ACHN (cell line): ENCODE results near the gene TRMU.

Experiments used
- DNase-seq: peaks from one replicate; pipeline ENCODE4 v3.0.0-alpha.2; 2015
- in situ Hi-C: cut with HindIII; loops from 2 replicates; pipeline ENCODE4 v1.10.0; 2017; ENCODE audit warnings: low sequenced_read_pairs, low pct_ligation_motif_present, low pct_unique_long_range_greater_than_20kb

TRMU gene

DNA sequence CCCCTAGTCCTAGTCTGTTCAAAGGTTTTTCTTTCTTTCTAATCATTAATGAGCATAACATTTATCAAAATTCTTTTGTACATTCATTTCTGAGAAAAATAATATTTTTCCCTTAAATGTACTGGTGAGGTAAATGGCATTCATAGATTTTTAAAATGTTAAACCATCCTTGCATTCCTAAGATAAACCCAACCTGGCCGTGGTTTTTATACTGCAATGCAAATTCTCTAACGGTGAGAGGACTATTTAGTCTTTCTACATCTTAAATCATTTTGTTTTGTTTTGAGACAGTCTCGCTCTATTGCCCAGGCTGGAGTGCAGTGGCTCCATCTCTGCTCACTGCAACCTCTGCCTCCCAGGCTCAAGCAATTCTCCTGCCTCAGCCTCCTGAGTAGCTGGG lies 40.6 kb downstream of the TRMU start:
- no peak for DNase-seq
- in situ Hi-C loops: no loop called here

DNA sequence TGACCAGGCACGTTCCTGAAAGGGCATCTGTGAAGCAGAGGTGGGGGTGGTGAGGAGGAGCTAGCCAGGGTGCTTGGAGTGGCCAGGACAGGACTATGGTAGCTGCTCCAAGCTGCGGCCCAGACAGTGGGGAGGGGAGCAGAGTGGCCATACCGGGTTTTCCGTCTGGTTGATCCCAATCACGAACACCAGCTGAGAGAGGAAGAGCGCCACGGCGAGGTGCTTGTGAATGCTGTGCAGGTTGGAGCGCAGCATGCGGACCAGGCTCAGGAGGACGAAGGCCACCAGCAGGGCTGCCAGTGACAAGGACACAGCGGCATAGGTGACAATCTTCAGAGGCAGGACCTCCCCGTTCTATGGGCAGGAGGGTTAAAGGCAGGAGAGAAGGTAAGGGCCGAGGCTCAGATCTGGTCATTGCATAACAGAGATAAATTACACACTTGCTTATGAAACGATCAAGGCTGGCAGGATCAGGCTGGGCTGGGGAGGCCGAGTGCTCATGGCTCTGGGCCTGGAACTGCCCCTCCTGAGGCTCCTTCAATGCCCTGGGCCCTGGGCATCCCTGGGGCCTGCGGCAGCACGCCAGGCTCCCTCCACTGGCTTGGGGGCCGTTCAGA lies 41.5 kb downstream of the TRMU start:
- DNase-seq: no peak
- in situ Hi-C loops: no loop called here

DNA sequence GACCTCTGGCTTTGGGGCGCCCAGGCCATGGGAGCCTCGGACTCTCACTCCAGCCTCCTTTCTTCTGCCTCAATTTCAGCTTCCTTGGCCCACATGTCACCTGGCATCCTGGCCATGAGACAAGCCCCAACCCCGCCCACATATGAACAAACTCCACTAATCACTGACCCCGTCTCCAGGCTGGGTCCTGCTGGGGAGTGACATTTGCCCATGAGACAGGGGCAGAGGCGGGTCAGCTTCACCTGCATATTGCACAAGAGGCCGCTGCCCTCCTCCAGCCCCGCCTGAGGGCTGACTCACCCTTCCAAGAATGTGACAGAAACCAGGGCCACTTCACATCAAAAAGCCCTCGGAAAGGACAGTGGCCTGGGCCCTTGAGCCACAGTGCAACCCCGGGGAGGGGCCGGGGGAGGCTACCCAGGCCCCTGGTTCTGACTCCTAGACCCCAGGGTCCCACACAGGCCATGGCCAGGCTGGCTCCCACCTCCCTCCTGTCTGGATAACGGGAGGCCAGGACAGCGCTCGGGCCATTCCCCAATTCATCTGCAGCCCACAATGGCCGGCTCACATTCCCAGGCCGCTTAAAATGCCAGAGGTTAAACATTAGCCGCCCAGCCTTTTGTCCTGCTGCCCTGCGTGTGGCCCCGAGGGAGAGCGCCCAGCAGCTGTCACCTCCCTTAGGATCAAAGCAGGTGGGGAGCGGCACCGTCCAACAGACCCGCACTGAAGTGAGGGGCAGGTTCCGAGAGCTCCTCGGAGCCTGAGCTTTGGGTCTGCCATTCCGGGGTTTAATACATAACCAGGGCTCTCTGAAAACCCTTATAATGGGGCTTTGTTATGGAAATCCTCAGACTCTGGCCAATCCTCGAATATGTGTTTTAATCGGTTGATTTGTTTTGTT lies 42.3 kb downstream of the TRMU start:
- in situ Hi-C loops: no loop called here
- DNase-seq: peak; percentile 90

DNA sequence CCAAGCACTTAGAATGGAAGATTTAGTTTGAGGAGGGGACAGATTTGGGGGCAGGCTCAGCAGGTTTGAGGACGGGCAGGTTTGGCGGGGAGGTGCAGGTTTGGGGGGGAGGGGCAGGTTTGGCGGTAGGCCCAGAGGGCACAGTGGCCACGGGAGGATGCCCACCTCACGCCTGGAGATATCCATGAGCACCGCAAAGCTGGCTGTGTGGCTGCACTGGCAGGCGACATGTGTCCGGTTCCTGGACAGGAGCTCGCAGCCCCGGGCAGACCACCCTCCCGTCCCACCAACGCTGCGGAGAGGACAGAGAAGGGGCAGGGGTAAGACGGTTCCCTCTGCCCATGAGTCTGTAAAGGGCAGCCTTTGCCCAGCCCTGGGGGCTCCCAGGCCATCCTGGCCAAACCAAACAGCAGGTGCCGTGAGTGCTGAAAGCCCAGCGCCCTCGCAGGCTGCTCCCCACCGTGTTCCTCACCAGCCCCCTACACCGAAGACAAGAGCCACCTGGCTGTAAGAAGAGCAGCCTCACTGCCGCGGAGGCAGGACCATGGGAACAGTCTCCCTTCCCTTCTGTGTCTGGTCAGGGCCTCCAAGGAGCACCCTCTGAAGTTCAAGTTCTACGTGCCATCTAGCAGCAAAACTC lies 43.0 kb downstream of the TRMU start:
- in situ Hi-C loops: no loop called here
- peak; percentile 13 for DNase-seq

DNA sequence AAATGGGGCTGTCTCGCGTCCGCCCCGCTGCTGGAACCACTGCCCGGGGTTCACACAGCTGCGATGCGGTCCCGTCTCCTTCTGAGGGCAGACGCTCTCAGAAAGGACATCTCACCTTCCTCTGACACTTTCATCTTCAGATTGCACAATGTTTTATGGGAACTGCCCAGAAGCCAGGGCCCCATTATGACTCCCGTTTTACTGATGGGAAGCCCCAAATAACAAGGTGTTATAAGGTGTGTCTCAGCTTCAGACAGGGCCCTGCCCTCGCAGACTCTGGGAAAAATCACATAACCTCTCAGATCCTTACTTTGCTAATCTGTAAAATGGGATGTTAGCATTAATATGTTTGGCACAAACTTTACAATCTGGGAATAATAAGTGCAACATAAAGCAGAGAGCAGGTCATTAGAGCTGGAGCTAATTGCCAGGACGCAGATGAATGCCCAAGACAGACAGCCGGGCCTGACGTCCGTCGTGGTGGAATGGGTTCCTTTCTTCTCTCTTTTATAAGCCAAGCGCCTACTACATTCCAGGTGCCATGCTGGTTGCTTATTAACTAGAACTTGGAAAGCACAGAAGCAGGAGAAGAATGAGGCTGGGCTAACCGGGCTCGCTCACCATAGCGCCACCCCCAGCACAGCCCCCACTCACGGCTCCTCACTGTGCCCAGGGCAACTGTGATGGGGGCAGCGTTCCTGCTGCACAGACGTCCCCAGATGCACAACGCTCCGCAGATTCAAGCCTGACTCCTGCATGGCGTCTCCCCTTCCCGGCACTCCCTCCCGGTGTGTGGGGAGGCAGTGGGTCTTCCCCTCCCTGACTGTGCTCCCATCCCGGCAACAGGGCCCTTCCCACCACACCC lies 43.8 kb downstream of the TRMU start:
- peak; percentile 87 for DNase-seq
- in situ Hi-C loops: no loop called here

DNA sequence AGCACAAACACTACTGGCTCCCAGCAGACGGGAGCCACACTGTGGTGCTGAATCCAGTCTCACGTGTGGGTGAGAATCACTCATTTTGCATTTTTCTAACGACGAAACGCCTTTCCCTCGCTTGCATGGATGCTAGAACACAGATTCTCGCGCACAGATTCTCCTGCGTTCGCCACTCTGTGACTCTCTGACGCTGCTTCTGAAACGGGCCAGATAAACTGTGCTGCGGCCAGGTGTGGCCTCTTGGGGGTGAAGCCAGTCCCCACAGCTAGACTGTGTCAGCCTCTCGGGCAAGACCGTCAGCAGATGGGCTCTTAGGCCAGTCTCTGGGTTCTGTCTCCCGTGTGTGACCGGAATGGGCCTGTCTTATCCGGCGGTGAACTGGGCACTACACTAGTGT lies 44.6 kb downstream of the TRMU start:
- in situ Hi-C loops: no loop called here
- DNase-seq: no peak

DNA sequence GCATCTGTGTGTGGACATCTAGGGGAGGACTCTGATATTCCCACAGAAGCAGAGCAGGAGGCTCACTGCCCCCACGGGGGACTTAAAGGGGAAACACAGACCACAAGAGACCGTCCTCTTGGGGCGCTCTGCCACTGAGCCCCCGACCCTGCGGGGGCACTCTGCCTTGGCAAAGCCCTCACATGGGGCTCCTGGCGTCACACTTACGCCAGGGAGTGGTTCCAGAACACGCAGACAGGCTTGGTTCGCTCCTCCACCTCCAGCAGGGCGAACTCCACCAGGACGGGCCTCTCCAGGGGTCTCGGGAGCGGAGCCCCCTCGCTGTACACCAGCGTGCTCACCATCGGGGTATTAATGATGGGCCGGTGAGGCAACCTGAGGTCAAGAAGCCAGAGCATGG lies 45.1 kb downstream of the TRMU start:
- no peak for DNase-seq
- in situ Hi-C loops: no loop called here

DNA sequence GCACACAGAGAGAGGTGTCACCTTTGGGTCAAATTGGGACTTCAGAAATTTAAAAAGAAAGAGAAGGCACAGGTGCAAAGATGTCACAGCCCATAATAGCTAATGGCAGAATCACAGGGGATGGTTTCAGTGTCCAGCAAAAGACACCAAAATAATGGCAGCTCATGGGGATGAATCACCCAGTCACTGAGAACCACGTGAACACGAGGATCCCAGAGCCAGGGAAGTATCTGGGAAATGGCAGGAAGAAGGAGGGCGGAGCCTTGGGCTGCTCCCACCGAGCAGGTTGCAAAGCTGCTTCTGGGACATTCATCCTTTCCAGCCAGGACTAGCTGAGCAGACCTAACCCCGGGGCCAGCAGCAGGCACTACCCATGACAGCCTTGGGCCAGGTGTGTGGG lies 45.6 kb downstream of the TRMU start:
- DNase-seq: peak; percentile 62
- in situ Hi-C loops: no loop called here

DNA sequence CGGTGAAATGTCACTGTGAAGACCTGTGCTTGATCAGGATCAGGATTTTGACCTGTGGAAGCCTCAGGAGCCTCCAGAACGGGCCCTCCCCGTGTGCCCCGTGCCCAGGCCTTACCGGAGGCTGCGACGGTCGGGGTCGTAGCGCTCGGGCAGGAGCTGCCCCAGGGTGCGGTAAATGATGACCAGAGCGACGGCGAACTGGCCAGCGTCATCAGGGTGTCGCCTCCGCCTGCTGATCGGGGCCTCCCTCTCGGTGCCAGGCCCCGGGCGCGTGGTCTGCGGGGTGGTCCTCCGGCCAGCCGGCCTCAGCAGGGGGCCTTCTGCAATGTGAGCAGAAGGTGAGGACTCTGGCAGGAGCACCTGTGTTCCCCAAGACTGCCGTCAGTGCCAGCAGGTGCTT lies 46.2 kb downstream of the TRMU start:
- no peak for DNase-seq
- in situ Hi-C loops: no loop called here

DNA sequence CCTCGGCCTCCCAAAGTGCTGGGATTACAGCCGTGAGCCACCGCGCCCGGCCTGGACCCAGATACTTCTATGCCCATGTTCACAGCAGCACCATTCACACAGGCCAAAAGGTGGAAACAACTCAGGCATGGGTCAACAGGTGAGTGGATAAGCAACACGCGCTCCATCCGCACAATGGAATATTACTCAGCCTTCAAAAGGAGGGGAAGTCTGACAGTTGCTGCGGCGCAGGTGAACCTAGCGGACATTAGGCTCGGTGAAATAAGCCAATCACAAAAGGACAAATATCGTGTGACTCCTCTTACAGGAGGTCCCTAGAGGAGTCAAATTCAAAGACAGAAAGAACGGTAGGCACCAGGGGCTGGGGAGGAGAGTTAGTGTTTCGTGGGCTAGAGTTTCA lies 47.0 kb downstream of the TRMU start:
- in situ Hi-C loops: no loop called here
- DNase-seq: no peak

DNA sequence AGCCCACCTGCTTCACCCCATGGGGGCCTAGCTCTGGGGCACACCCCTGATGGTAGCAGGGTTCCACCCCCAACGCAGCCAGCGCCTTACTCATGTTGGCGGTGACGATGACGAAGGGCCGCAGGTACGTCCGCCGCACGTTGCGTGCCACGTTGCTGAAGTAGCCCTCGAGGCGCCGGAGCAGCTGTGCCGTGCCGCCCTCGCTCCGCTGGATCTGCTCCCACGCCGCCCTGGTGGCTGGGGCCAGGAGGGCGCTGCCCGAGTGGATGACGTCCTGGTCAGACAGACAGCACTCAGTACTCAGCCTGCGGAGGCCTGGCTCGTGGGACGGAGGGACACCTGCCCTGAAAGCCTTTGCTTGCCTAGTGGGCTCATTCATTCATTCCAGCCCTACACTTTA lies 50.8 kb downstream of the TRMU start:
- DNase-seq: no peak
- in situ Hi-C loops: no loop called here

DNA sequence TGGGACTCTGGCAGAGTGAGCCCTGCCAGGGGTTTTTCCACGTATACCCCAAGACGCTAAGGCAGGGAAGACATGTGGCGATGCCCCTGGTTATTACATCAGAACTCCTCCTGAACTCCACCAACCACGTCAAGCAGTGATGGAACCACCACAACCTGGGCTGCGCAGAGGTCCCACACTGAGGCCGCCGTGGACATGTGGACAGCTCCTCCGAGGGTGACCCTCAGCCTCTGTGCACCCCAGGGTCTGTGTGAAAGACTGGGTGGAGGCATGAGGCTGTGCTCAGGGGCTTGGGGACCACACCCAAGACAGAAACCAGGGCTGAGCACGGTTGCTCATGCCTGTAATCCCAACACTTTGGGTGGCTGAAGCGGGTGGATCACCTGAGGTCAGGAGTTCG lies 52.2 kb downstream of the TRMU start:
- DNase-seq: no peak
- in situ Hi-C loops: no loop called here

DNA sequence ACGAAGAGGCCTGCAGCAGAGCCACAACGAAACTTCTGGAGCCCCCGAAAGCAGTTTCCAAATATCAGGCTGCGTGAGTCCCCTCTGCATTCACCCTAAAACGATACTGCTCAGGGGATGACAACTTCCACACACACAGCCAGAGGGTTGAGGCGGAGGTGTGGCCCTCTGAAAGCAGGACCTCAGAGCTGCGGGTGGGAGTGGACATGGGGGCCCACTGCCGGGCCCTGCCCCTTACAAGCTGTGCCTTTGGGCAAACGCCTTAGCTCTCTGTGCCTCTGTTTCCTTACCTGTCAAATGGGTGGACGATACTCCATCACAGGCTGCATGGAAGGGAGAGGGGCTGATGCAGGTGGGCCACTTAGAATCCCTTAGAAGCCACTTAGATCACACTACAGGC lies 53.1 kb downstream of the TRMU start:
- in situ Hi-C loops: no loop called here

DNA sequence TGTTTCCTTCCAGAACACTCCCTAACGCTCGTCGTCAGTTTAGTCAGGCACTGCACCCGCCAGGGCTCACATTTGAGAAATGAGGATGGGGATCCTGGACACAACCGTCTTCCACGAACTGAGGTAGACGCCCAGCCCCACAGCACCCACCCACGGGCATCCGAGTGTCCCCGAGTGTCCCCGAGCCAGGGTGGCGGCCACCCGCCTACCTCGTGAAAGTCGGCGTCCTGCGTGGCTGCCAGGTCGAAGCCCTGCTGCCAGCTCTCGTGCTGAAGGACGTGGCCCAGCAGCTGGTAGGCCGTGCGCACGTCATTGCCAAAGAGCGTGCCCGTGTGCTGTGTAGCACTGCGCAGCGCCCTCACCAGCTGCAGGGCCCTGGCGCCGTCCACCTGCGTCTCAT lies 53.6 kb downstream of the TRMU start:
- no peak for DNase-seq
- in situ Hi-C loops: no loop called here

More for the DNA sequence above, 53.1 kb downstream of the TRMU start:
- no peak for DNase-seq

DNA sequence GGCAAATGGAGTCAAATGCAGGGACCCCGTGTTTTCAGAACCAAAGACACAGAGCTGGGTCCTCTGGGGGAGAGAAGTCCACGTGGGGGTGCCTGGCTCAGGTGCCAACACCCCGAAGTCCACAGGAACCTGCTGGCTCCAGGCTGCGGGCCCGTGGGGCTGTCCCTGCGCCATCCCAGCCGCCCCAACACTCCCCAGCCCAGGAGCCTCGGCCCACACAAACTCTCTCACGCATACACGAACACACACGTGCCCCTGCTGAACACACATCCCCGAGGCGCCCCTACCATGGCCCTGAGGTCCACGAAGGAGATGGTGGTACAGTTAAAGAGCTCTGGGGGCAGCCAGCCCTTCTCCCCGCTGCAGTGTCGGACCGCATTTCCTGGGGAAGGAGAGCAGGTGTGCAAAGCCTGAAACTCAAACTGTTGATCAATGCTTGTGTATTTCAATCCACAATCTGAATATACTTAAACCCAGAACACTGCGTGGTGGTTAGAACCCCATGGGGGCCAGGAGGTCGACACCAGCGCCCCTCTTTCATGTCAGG lies 54.7 kb downstream of the TRMU start:
- no peak for DNase-seq
- in situ Hi-C loops: no loop called here

DNA sequence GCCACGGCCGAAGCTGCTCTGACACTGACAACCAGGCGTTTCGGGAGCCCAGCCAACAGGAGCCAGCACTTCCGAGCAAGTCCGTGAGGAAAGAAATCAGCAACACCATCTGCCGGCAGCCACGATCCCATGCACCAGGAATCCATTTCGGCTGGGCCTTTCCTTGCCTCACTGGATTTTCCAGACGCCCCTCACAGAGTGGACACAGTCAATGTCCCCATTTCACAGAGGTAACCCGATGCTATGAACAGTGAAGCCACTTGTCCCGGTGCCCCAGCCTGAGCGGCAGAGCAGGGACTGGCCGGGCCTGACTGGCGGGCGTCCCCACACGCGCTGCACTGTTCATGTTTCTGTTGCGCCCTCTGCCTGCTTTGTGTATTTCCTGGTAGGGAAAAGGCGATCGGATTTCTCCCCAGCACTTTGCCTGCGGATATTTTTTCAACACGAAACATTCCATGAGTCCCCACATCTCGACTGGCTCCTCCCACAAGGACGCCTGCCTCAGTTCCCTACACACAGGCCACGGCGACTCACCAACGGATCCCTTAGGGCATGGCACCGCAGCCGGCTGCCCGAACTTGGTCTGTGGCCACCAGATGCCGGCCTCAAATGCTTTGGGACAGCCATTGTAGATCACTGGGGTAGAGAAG lies 55.3 kb downstream of the TRMU start:
- DNase-seq: no peak

DNA sequence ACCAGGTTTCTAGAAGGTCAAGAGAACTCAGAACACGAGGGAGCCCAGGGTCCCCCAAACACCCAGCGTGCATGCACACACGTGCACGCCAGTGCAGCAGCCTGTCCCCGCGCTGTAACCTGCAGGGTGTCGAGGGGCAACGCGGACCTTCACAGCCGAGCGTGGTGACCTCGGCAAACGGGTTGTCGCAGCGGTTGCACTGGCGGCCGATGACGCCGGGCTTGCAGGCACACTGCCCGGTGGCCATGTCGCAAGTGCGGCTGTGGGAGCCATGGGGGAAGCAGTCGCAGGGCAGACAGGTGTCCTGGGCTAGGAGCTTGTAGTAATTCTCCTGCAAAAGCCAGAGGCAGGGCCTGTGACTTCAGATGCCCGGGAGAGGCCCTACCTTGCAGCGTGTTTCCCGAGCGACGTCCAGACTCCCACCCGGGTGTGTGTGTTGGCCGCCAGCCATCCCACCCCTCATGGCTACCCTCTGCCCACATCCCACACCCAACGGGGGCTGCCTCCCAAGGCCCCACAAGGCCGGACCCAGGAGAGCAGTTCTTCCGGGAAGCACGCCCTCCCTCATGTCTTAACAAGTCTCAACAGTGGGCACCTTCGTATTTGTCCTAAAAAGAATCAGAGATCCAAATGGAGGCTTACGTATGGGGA lies 56.1 kb downstream of the TRMU start:
- no peak for DNase-seq
- in situ Hi-C loops: no loop called here

More for the DNA sequence above, 55.3 kb downstream of the TRMU start:
- in situ Hi-C loops: no loop called here
